Activated naive CD4-positive, alpha-beta T cell treated with anti-CD3 and anti-CD28 coated beads, Interleukin-2, amount 50 U/mL, for 24 hours (primary cell): ENCODE measurements around the gene MDM1.

Experiments used
- H3K27ac Mint-ChIP-seq: one replicate; pipeline ENCODE4 v1.8.0; 2021; ENCODE audit warnings: mild to moderate bottlenecking, mixed read lengths
- H3K27me3 Mint-ChIP-seq: one replicate; pipeline ENCODE4 v1.8.0; 2021; ENCODE audit warnings: mixed read lengths
- H3K36me3 Mint-ChIP-seq: one replicate; pipeline ENCODE4 v1.8.0; 2021; ENCODE audit warnings: mixed read lengths
- H3K4me1 Mint-ChIP-seq: one replicate; pipeline ENCODE4 v1.8.0; 2021; ENCODE audit warnings: mixed read lengths
- H3K4me3 Mint-ChIP-seq: one replicate; pipeline ENCODE4 v1.8.0; 2021; ENCODE audit warnings: mild to moderate bottlenecking, mixed read lengths
- H3K9me3 Mint-ChIP-seq: one replicate; pipeline ENCODE4 v1.8.0; 2021; ENCODE audit warnings: mixed read lengths

MDM1 gene

GRCh38 chr12:68342966-68343365, 10.8 kb upstream of the MDM1 start:
- Mint-ChIP-seq H3K4me3 (no peak overlapping the region), H3K4me1 (peaks cover 9% of the 10 kb centered on the region), H3K36me3 (no peaks in the 10 kb centered on the region), H3K27ac (no peak overlapping the region), H3K9me3 (no peaks in the 10 kb centered on the region), H3K27me3 (no peaks in the 10 kb centered on the region)

GRCh38 chr12:68341822-68342221, 9.7 kb upstream of the MDM1 start:
- Mint-ChIP-seq H3K27me3 (no peaks in the 10 kb centered on the region), H3K4me3 (no peak overlapping the region), H3K36me3 (no peaks in the 10 kb centered on the region), H3K4me1 (peaks cover 9% of the 10 kb centered on the region), H3K9me3 (no peaks in the 10 kb centered on the region), H3K27ac (no peak overlapping the region)

GRCh38 chr12:68340404-68341270, 8.5 kb upstream of the MDM1 start:
- Mint-ChIP-seq H3K4me1 (peaks cover 2% of the 10 kb centered on the region), H3K27ac (no peak overlapping the region), H3K27me3 (no peaks in the 10 kb centered on the region), H3K36me3 (no peaks in the 10 kb centered on the region), H3K9me3 (no peaks in the 10 kb centered on the region), H3K4me3 (no peak overlapping the region)

- no peaks in the 10 kb centered on the region for H3K9me3 Mint-ChIP-seq
- H3K4me1 Mint-ChIP-seq: peaks cover 26% of the 10 kb centered on the region
- H3K4me3 Mint-ChIP-seq: no peak overlapping the region
- H3K27ac Mint-ChIP-seq: no peak overlapping the region
- H3K27me3 Mint-ChIP-seq: no peaks in the 10 kb centered on the region
- no peaks in the 10 kb centered on the region for H3K36me3 Mint-ChIP-seq
Observed at GRCh38 chr12:68336889-68337303, 4.7 kb upstream of the MDM1 start.

GRCh38 chr12:68335462-68335861, 3.3 kb upstream of the MDM1 start:
- no peaks in the 10 kb centered on the region for H3K36me3 Mint-ChIP-seq
- H3K27ac Mint-ChIP-seq: no peak overlapping the region
- H3K27me3 Mint-ChIP-seq: no peaks in the 10 kb centered on the region
- H3K4me1 Mint-ChIP-seq: peaks cover 35% of the 10 kb centered on the region
- no peaks in the 10 kb centered on the region for H3K9me3 Mint-ChIP-seq
- no peak overlapping the region for H3K4me3 Mint-ChIP-seq

GRCh38 chr12:68334132-68334531, 2.0 kb upstream of the MDM1 start:
- H3K27me3 Mint-ChIP-seq: no peaks in the 10 kb centered on the region
- H3K36me3 Mint-ChIP-seq: no peaks in the 10 kb centered on the region
- no peaks in the 10 kb centered on the region for H3K9me3 Mint-ChIP-seq
- no peak overlapping the region for H3K4me3 Mint-ChIP-seq
- no peak overlapping the region for H3K27ac Mint-ChIP-seq
- H3K4me1 Mint-ChIP-seq: peaks cover 45% of the 10 kb centered on the region

- Mint-ChIP-seq H3K4me1 (peaks cover 51% of the 10 kb centered on the region), H3K27me3 (no peaks in the 10 kb centered on the region)
Observed at GRCh38 chr12:68332728-68333630, 817 bp upstream of the MDM1 start.

GRCh38 chr12:68331500-68331868, 678 bp downstream of the MDM1 start:
- Mint-ChIP-seq H3K9me3 (no peaks in the 10 kb centered on the region), H3K4me3 (peak overlapping the region; percentile 91), H3K27ac (peak overlapping the region; percentile 43), H3K36me3 (no peaks in the 10 kb centered on the region), H3K4me1 (peaks cover 51% of the 10 kb centered on the region), H3K27me3 (no peaks in the 10 kb centered on the region)

More at GRCh38 chr12:68332728-68333630, 817 bp upstream of the MDM1 start:
- H3K4me3 Mint-ChIP-seq: peak overlapping the region; percentile 91
- peak overlapping the region; percentile 82 for H3K27ac Mint-ChIP-seq
- no peaks in the 10 kb centered on the region for H3K9me3 Mint-ChIP-seq
- H3K36me3 Mint-ChIP-seq: no peaks in the 10 kb centered on the region

- Mint-ChIP-seq H3K27ac (no peak overlapping the region), H3K9me3 (no peaks in the 10 kb centered on the region), H3K27me3 (no peaks in the 10 kb centered on the region), H3K36me3 (peaks cover 3% of the 10 kb centered on the region), H3K4me1 (peaks cover 43% of the 10 kb centered on the region), H3K4me3 (no peak overlapping the region)
Observed at GRCh38 chr12:68327896-68328295, 4.3 kb downstream of the MDM1 start.

- peak overlapping the region; percentile 38 for H3K27ac Mint-ChIP-seq
- peaks cover 38% of the 10 kb centered on the region for H3K4me1 Mint-ChIP-seq
- H3K4me3 Mint-ChIP-seq: no peak overlapping the region
- peaks cover 6% of the 10 kb centered on the region for H3K36me3 Mint-ChIP-seq
- no peaks in the 10 kb centered on the region for H3K9me3 Mint-ChIP-seq
- no peaks in the 10 kb centered on the region for H3K27me3 Mint-ChIP-seq
Observed at GRCh38 chr12:68326716-68327115, 5.4 kb downstream of the MDM1 start.

GRCh38 chr12:68325966-68326365, 6.2 kb downstream of the MDM1 start:
- H3K27me3 Mint-ChIP-seq: no peaks in the 10 kb centered on the region
- peaks cover 30% of the 10 kb centered on the region for H3K4me1 Mint-ChIP-seq
- H3K27ac Mint-ChIP-seq: no peak overlapping the region
- H3K9me3 Mint-ChIP-seq: no peaks in the 10 kb centered on the region
- peaks cover 6% of the 10 kb centered on the region for H3K36me3 Mint-ChIP-seq
- no peak overlapping the region for H3K4me3 Mint-ChIP-seq

GRCh38 chr12:68324531-68324930, 7.6 kb downstream of the MDM1 start:
- no peak overlapping the region for H3K27ac Mint-ChIP-seq

GRCh38 chr12:68321140-68321539, 11.0 kb downstream of the MDM1 start:
- peaks cover 10% of the 10 kb centered on the region for H3K4me1 Mint-ChIP-seq

More at GRCh38 chr12:68324531-68324930, 7.6 kb downstream of the MDM1 start:
- Mint-ChIP-seq H3K27me3 (no peaks in the 10 kb centered on the region), H3K9me3 (no peaks in the 10 kb centered on the region), H3K4me3 (no peak overlapping the region), H3K4me1 (peaks cover 22% of the 10 kb centered on the region), H3K36me3 (peaks cover 6% of the 10 kb centered on the region)

GRCh38 chr12:68319988-68320623, 12.1 kb downstream of the MDM1 start:
- H3K27me3 Mint-ChIP-seq: no peaks in the 10 kb centered on the region
- no peak overlapping the region for H3K4me3 Mint-ChIP-seq
- H3K4me1 Mint-ChIP-seq: peaks cover 3% of the 10 kb centered on the region
- peaks cover 3% of the 10 kb centered on the region for H3K36me3 Mint-ChIP-seq
- no peak overlapping the region for H3K27ac Mint-ChIP-seq
- no peaks in the 10 kb centered on the region for H3K9me3 Mint-ChIP-seq

More at GRCh38 chr12:68321140-68321539, 11.0 kb downstream of the MDM1 start:
- Mint-ChIP-seq H3K4me3 (no peak overlapping the region), H3K9me3 (no peaks in the 10 kb centered on the region), H3K27ac (no peak overlapping the region), H3K27me3 (no peaks in the 10 kb centered on the region), H3K36me3 (peaks cover 3% of the 10 kb centered on the region)

- Mint-ChIP-seq H3K4me1 (no peaks in the 10 kb centered on the region), H3K9me3 (no peaks in the 10 kb centered on the region), H3K27me3 (no peaks in the 10 kb centered on the region), H3K27ac (no peak overlapping the region), H3K36me3 (peaks cover 4% of the 10 kb centered on the region), H3K4me3 (no peak overlapping the region)
Observed at GRCh38 chr12:68317047-68317667, 15.0 kb downstream of the MDM1 start.
